Measurements from ENCODE around the gene EGF. TPM values are rescaled to one million over a fixed set of nuclear protein-coding genes. Genes with fewer than 3 reads are reported as not detected.
"Not testable (repeated sequence)": the region's sequence is repeated elsewhere in the genome, so short reads cannot be mapped to it uniquely, and the experiment has no call there.

EGF gene
- total RNA-seq, 4 donors from 2014 or later, result 0.09 to 0.12 TPM; not detected in 2

DNA sequence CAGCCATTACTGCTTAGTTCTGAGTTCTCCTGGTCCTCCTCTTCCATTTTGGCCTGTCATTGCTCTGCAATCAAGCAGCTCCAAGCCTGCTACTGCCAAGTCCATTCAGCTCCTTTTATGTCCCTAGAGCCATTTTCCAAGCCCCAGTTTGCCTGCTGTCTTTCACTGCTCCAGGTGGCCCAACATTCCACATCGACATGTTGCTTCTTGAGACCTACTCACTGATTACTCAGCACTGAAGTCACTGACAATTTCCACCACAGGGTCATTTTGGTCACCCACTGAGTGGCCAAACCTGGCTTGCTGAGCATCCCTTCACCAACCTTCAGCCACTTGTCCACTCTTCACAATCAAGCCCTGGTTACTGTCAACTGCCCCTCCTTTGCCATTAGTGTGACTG is 37.6 kb upstream of the EGF start:
- TF ChIP-seq CTCF (IDR thresholded peaks at IDR 0.05), result no peak
- DNase-seq (ENCODE audit: low spot score), result no peak
- ATAC-seq (ENCODE audit: low FRiP score), result no peak

DNA sequence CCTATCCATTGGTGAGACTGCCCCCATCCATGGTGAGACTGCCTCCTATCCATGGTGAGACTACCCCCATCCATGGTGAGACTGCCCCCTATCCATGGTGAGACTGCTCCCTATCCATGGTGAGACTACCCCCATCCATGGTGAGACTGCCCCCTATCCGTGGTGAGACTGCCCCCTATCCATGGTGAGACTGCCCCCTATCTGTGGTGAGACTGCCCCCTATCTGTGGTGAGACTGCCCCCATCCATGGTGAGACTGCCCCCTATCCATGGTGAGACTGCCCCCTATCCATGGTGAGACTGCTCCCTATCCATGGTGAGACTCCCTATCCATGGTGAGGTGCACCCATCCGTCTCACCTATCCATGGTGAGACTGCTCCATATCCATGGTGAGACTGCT is 37.1 kb upstream of the EGF start:
- not testable (repeated sequence) for ATAC-seq (ENCODE audit: low FRiP score); DNase-seq (ENCODE audit: low spot score)

DNA sequence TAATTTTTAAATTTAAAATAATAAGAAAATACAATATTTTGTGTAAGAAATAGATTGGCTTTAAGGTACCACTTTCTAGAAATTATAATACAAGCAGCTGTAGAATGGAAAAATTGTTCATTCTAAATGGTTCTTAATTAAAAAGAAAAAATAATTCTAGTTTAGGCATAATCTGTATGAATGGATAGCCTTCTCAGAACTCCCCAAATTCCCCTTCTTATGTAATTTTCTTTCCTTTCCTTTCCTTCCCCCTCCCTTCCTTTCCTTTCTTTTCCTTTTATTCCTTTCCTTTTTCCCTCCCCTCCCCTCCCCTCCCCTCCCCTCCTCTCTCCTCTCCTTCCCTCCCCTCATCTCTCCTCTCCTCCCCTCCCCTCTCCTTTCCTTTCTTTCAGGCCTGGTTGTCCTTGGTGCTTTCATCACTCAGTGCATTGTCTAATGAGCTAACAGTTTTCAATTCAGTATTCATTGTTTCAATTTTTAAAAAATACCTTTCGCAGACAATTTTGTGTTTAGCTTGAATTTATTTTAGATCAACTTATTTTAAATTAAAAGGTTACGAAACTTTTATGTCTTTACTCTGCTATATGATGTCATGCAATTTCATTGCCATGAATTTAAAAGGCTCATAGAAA is 35.9 kb upstream of the EGF start:
- ATAC-seq (ENCODE audit: low FRiP score), result no peak
- no peak for TF ChIP-seq CTCF (IDR thresholded peaks at IDR 0.05)
- DNase-seq (ENCODE audit: low spot score), result no peak

DNA sequence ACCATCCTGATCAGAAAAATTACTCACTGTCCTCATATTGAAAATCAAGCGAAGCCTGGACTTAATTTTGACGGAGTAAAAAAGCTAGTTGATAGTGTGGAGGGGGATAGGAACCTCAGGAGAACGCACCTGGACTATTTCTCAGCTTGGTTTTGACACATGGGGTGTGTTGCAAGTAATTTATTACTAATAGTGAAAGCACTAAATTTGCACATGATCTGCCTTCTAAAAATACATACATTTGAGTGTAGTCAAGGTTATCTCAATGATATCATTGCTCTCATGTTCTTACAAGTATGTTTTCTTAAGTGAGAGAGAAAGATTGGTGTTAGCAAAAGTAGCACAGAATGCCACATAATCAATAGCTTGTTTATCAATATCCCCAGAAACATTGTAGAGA is 35.3 kb upstream of the EGF start:
- no peak for DNase-seq (ENCODE audit: low spot score)
- no peak for ATAC-seq (ENCODE audit: low FRiP score)
- no peak for TF ChIP-seq CTCF (IDR thresholded peaks at IDR 0.05)

GRCh38 chr4:109878355-109878754 is 34.3 kb upstream of the EGF start:
- TF ChIP-seq CTCF (IDR thresholded peaks at IDR 0.05), result no peak
- ATAC-seq (ENCODE audit: low FRiP score) (no peak), DNase-seq (ENCODE audit: low spot score) (no peak)

DNA sequence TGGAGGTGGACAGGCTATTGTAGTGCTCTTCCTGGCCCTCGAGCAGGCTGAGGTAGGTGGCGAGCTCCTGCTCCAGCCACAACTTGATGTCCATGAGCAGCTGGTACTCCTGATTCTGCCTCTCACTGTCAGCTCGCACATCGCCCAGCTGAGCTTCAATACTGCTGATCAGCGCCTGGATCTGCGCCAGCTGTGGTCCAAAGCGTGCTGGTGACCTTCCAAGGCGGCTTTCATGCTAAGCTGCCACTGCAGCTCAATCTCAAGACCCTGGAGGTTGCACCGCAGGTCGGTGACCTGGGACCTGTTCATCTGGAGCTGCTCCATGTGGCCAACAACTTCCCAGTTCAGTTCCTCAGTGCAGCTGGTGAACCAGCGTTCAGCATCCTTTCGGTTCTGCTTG is 33.6 kb upstream of the EGF start:
- TF ChIP-seq CTCF (IDR thresholded peaks at IDR 0.05), result no peak
- ATAC-seq (ENCODE audit: low FRiP score) (no peak), DNase-seq (ENCODE audit: low spot score) (no peak)

DNA sequence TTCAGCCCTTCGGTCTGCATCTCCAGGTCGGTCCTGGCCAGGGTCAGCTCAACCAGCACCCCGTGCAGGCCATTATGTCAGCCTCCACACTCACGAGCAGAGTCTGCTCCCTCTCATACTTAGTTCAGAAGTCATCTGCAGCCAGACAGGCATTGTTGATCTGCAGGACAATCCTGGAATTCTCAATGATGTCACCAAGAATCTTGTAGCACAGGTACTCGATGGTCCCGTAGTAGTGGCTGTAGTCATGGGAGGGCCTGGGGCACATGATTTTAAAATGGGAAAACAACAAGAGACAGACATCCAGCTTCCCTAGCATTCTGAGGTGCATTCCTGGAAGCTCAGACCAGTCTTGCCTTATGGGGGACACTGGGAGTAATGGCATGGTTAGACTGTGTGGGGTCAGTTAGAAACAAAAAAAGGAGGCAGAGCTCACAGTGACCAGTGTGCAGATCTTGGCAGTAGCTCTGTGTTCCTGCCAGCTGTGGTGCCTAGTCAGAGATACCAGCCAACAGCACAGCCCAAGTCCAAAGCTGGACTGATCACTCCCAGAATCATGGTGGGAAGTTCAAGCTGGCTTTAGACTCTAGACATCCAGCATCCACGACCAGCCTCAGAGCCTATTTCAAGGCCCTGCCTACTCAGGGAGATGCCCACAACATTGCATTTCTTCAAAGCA is 32.9 kb upstream of the EGF start:
- ATAC-seq (ENCODE audit: low FRiP score) (no peak), DNase-seq (ENCODE audit: low spot score) (no peak)
- TF ChIP-seq CTCF (IDR thresholded peaks at IDR 0.05), result no peak
